ENCODE measurements around the gene RAB24. TPM values are rescaled to one million over a fixed set of nuclear protein-coding genes. Genes with fewer than 3 reads are reported as not detected.

The RAB24 gene
- total and polyA plus RNA-seq, 2 of the 4 experiments (the other 2 are of a cell fraction): 18.5 to 60.8 TPM

GRCh38 chr5:177301503-177302165, 1.9 kb downstream of the RAB24 start:
- dilution Hi-C loops (cut with HindIII; ENCODE audit: low sequenced_read_pairs, unreplicated experiment) (no loop called here), in situ Hi-C loops (cut with MboI; ENCODE audit: low sequenced_read_pairs) (no loop called here), intact Hi-C loops (cut with micrococcal nuclease) (no loop called here)
- H3K4me2 ChIP-seq (ENCODE audit: low read depth, low read length): no peak overlapping the region
- H3K4me1 ChIP-seq (ENCODE audit: control insufficient read depth, insufficient read depth, low read length): peaks cover 12% of the 10 kb centered on the region
- H2AK9ac ChIP-seq (replicated peaks; ENCODE audit: low read depth, low read length, poor library complexity): no peak overlapping the region
- no peak overlapping the region for H4K5ac ChIP-seq (ENCODE audit: low read depth, low read length)
- peaks cover 8% of the 10 kb centered on the region; the same call in 1 of the 2 replicates for H3K9me1 ChIP-seq (ENCODE audit: insufficient read depth, low read length)
- BruUV-seq (replicated peaks): no TSS peak
- no peak overlapping the region for H3K9ac ChIP-seq (ENCODE audit: low read depth, low read length)
- no peak for TF ChIP-seq MAFK (IDR thresholded peaks at IDR 0.05; ENCODE audit: low read depth, low read length)
- TF ChIP-seq MXI1 (IDR thresholded peaks at IDR 0.05; ENCODE audit: borderline replicate concordance, low read depth, low read length): no peak
- TF ChIP-seq RCOR1 (IDR thresholded peaks at IDR 0.05; ENCODE audit: insufficient replicate concordance, low read length): no peak
- no peak for TF ChIP-seq SMC3 (IDR thresholded peaks at IDR 0.05; ENCODE audit: low read depth, low read length)
- no peak for TF ChIP-seq POLR2A (IDR thresholded peaks at IDR 0.05; ENCODE audit: low read depth, low read length)
- TF ChIP-seq MAZ (IDR thresholded peaks at IDR 0.05; ENCODE audit: borderline replicate concordance, low read depth, low read length): no peak
- no peak for TF ChIP-seq BHLHE40 (IDR thresholded peaks at IDR 0.05; ENCODE audit: low read depth, low read length)
- no peak for TF ChIP-seq CTCF (conservative IDR thresholded peaks at IDR 0.05; ENCODE audit: low read depth, low read length)
- no peak for TF ChIP-seq NFE2L2 (IDR thresholded peaks at IDR 0.05; ENCODE audit: low read depth, low read length)
- H3K56ac ChIP-seq (ENCODE audit: extremely low read depth, insufficient read depth, low read length): no peak overlapping the region
- H4K8ac ChIP-seq (ENCODE audit: low read depth in 2 of 2, low read length in 2 of 2): no peak overlapping the region
- no peak for DNase-seq
- H3K9me3 ChIP-seq (ENCODE audit: control insufficient read depth, insufficient read depth, low read length): no peaks in the 10 kb centered on the region
- no peak overlapping the region for H2BK5ac ChIP-seq (ENCODE audit: low read depth, low read length, poor library complexity, severe bottlenecking)
- POLR2A ChIA-PET (ENCODE audit: unreplicated experiment): no interaction called here
- H2BK20ac ChIP-seq (ENCODE audit: low read depth, low read length): no peak overlapping the region
- WGBS, 2 experiments (ENCODE audit: extremely low coverage in 2 of 2, insufficient read length in 1 of 2): 80% methylated on average over 2 of the region's 7 CpGs; no CpG with 5 or more reads in 1 of the 2 experiments
- H2BK120ac ChIP-seq (ENCODE audit: low read depth, low read length): no peak overlapping the region
- ATAC-seq (ENCODE audit: low read depth): no peak
- no peak overlapping the region for H2AFZ ChIP-seq (replicated peaks; ENCODE audit: low read length, poor library complexity)
- no peak overlapping the region for H3K14ac ChIP-seq (replicated peaks; ENCODE audit: low read depth, low read length)
- H3K4me3 ChIP-seq (ENCODE audit: insufficient read depth, low read depth, low read length): no peak overlapping the region
- H3K18ac ChIP-seq (ENCODE audit: low read depth, low read length): no peak overlapping the region
- H2BK15ac ChIP-seq (ENCODE audit: low read depth, low read length): no peak overlapping the region
- H3K4ac ChIP-seq (ENCODE audit: low read depth, low read length): no peak overlapping the region
- H3K36me3 ChIP-seq (ENCODE audit: control insufficient read depth, insufficient read depth, low read length): peaks cover 25% of the 10 kb centered on the region
- 0 out of 2 replicates have a peak overlapping the region, but pooled peaks have one; percentile 17 for H3K23ac ChIP-seq (ENCODE audit: low read depth, low read length)
- H4K20me1 ChIP-seq (ENCODE audit: insufficient read depth, low read length): peaks cover 25% of the 10 kb centered on the region
- no peaks in the 10 kb centered on the region for H3K27me3 ChIP-seq (ENCODE audit: control insufficient read depth, insufficient read depth, low read length)
- peaks cover 12 to 68% of the 10 kb centered on the region in 2 experiments for H3K79me1 ChIP-seq (ENCODE audit: low read depth in 1 of 2, low read length in 2 of 2)
- CTCF ChIA-PET: interaction anchor here (1.1 kb wide), 1 partner anchor 188 kb away, joined by 3 read pairs; no protein-coding TSS in a partner anchor
- H3K27ac ChIP-seq (ENCODE audit: insufficient read depth, low read length): no peak overlapping the region
- H2AK5ac ChIP-seq (ENCODE audit: low read depth, low read length): no peak overlapping the region
- H4K91ac ChIP-seq (ENCODE audit: insufficient read depth, low read depth, low read length): no peak overlapping the region
